ENCODE data around the gene TGFBR1.

DNA sequence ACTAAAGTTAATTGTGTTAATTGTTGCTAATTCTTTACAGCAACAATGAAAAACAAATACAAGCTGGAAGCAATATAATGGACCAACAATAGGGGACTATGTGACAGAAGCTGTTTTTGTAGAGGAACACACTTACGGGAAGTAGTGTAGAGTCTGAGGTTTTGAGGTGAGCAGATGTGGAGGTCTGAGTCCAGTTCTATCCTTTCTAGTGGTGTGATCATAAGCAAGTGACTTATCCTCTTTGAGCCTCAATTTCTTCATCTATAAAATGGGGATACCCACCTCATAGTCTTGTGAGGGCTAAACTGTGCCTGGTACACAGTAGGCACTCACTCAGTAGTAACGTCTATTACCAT is 88.5 kb downstream of the TGFBR1 start:
- TF ChIP-seq, protein P1, sequence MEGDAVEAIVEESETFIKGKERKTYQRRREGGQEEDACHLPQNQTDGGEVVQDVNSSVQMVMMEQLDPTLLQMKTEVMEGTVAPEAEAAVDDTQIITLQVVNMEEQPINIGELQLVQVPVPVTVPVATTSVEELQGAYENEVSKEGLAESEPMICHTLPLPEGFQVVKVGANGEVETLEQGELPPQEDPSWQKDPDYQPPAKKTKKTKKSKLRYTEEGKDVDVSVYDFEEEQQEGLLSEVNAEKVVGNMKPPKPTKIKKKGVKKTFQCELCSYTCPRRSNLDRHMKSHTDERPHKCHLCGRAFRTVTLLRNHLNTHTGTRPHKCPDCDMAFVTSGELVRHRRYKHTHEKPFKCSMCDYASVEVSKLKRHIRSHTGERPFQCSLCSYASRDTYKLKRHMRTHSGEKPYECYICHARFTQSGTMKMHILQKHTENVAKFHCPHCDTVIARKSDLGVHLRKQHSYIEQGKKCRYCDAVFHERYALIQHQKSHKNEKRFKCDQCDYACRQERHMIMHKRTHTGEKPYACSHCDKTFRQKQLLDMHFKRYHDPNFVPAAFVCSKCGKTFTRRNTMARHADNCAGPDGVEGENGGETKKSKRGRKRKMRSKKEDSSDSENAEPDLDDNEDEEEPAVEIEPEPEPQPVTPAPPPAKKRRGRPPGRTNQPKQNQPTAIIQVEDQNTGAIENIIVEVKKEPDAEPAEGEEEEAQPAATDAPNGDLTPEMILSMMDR (IDR thresholded peaks at IDR 0.05), result no peak
- no peak for TF ChIP-seq POLR2AphosphoS5 (IDR thresholded peaks at IDR 0.05; ENCODE audit: insufficient read depth in 1 of 2, low read depth in 1 of 2)
- no peak for TF ChIP-seq POLR2A (IDR thresholded peaks at IDR 0.05)

Data from vagina (tissue), 2 donors.